AG09319 (cell line): ENCODE results near the gene HNF1B.

Source experiments
- DNase-seq: peaks from one replicate; pipeline ENCODE4 v3.0.0-alpha.2; 2010; ENCODE audit warnings: low read depth; ENCODE audit errors: extremely low read depth
- TF ChIP-seq, protein P1 (sequence below): IDR thresholded peaks from 2 replicates; pipeline ENCODE4 v1.5.1; 2011; ENCODE audit warnings: low read depth, mild to moderate bottlenecking, inconsistent platforms, low read length, moderate library complexity

HNF1B gene

GRCh38 chr17:37713624-37714023, 31.2 kb downstream of the HNF1B start:
- DNase-seq: no peak
- TF ChIP-seq, protein P1, sequence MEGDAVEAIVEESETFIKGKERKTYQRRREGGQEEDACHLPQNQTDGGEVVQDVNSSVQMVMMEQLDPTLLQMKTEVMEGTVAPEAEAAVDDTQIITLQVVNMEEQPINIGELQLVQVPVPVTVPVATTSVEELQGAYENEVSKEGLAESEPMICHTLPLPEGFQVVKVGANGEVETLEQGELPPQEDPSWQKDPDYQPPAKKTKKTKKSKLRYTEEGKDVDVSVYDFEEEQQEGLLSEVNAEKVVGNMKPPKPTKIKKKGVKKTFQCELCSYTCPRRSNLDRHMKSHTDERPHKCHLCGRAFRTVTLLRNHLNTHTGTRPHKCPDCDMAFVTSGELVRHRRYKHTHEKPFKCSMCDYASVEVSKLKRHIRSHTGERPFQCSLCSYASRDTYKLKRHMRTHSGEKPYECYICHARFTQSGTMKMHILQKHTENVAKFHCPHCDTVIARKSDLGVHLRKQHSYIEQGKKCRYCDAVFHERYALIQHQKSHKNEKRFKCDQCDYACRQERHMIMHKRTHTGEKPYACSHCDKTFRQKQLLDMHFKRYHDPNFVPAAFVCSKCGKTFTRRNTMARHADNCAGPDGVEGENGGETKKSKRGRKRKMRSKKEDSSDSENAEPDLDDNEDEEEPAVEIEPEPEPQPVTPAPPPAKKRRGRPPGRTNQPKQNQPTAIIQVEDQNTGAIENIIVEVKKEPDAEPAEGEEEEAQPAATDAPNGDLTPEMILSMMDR: no peak

- DNase-seq: no peak
- TF ChIP-seq, protein P1: no peak
Observed at GRCh38 chr17:37713028-37713431, 31.8 kb downstream of the HNF1B start.

DNA sequence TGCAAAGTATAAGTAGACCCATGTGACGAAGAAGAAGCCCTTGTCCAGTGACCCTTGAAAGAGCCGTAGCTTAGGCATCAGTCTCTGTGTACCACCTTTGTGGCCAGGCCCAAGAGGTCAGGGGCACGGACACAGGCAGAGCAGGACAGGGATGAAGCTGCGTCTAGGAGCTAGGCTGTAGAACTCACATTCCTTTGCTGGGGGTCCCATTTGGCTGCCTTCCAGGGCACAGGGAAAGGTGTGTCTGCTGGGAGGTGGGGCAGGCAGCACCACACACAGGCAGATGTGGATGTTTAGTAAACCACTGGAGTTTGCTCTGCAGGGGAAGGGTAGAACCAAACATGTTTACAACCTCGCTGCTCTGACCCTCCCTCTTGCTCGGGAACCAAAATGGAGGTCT, 33.7 kb downstream of the HNF1B start:
- DNase-seq: no peak

GRCh38 chr17:37710344-37710886, 34.4 kb downstream of the HNF1B start:
- no peak for DNase-seq
- TF ChIP-seq, protein P1: no peak

More for the DNA sequence above, 33.7 kb downstream of the HNF1B start:
- TF ChIP-seq, protein P1: no peak

DNA sequence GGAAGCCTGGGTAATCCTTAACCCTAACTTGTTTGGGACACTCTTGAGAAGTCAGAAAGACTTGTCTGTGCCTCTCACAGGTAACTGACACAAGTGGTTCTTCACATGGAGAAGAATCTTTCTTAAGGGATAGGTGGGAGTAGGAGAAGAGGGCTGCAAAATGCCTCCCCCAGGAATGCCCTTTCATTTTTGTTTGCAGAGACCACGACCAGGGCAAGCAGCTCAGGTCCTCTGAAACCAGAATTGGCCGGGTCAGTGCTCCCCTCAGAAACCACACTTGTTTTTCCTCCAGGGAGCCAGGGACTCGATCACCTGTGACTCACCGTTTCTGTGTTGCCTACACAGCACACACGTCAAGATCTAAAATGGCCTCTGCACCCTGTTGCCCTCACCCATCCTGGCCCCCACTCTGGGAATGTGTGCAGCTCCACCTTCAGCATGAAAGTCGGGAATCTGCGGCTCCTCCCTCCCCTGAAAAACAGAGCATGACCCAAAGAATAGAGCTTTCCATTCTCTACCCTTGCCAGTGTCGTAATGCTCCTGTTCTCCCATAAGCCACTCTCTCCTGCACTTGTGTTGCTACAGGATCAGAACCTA, 36.1 kb downstream of the HNF1B start:
- TF ChIP-seq, protein P1: no peak
- no peak for DNase-seq

- no peak for DNase-seq
Observed at GRCh38 chr17:37708008-37708615, 36.7 kb downstream of the HNF1B start.

GRCh38 chr17:37706446-37706845, 38.4 kb downstream of the HNF1B start:
- TF ChIP-seq, protein P1: no peak
- DNase-seq: no peak

More at GRCh38 chr17:37708008-37708615, 36.7 kb downstream of the HNF1B start:
- TF ChIP-seq, protein P1: no peak
